Measurements from ENCODE around the gene FOXF2.

The FOXF2 gene

DNA sequence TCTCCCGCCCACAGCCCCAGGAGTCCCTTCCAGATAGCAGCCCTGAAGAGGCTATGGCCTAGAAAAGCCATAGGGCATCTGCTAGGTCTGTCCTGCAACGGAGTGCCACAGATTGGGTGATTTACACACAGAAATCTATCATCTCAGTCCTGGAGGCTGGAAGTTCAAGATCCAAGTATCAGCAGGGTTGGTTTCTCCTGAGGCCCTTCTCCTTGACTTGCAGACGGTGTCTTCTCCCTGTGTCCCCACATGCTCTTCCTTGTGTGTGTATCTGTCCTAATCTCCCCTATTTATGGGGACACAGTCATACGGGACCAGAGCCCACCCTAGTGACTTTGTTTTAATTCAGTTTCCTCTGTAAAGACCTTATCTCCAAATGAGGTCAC, 15.3 kb downstream of the FOXF2 start:
- DNase-seq (ENCODE audit: low spot score), result no peak
- no peak overlapping the region for H3K4me3 ChIP-seq
- TF ChIP-seq, protein P1, sequence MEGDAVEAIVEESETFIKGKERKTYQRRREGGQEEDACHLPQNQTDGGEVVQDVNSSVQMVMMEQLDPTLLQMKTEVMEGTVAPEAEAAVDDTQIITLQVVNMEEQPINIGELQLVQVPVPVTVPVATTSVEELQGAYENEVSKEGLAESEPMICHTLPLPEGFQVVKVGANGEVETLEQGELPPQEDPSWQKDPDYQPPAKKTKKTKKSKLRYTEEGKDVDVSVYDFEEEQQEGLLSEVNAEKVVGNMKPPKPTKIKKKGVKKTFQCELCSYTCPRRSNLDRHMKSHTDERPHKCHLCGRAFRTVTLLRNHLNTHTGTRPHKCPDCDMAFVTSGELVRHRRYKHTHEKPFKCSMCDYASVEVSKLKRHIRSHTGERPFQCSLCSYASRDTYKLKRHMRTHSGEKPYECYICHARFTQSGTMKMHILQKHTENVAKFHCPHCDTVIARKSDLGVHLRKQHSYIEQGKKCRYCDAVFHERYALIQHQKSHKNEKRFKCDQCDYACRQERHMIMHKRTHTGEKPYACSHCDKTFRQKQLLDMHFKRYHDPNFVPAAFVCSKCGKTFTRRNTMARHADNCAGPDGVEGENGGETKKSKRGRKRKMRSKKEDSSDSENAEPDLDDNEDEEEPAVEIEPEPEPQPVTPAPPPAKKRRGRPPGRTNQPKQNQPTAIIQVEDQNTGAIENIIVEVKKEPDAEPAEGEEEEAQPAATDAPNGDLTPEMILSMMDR (IDR thresholded peaks at IDR 0.05), result no peak
- no peak overlapping the region for H3K27ac ChIP-seq

DNA sequence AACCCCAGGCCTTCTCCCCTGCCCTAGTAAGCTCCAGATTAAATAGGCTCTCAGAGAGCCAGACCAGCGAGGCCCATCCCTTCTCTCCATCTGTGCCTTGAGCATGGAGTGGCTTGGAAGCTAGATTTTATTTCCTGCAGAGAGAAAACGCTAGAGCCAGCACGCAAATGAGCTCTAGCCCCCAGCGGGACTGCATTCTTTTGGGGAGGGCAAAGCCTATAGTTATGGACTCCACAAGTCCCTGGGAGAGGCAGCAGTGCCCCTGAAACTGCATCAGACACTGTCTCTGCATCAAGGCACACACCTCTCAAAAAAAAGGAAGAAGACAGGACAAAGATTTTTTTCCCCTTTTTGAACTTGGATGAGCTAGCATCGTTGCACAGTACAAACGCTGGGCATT, 15.8 kb downstream of the FOXF2 start:
- H3K27ac ChIP-seq, result no peak overlapping the region
- H3K4me3 ChIP-seq, result no peak overlapping the region
- TF ChIP-seq, protein P1 (IDR thresholded peaks at IDR 0.05), result no peak
- DNase-seq (ENCODE audit: low spot score), result no peak

DNA sequence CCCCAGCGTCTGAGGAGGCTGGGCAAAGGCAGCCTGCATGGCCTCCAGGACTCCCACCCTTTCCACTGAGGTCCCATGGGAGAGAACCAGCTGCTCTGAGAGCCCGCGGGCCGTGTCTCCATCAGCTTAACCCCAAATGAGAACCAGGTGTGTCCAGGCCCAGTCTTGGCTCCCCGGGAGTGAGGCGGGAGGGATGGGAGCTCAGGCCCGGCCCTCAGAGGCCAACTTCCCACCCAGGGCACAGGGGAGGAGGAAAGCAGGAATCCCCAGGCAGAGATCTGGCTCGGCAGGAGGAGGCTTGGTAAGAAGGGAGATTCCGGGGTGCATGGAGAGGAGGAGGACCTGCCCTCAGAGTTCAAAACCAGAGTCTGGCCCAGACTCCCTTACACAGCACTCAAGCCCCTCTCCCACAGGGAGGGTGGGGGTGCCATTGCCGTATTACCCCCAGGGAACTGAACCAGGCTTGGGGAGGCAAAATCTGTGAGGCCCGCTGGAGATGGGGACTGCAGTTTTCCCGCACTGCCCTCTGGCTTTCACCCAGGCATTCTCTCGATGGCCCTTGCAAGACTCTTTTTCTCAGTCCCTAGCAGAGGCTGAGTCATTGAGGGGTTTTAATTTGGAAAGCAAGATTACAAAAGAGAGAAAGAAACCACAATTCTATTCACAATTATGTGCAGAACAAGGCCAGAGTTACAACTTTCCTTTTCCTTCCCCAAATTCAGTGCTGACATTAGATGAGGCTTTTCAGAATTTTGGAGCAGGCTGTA, 17.1 kb downstream of the FOXF2 start:
- DNase-seq (ENCODE audit: low spot score), result no peak
- TF ChIP-seq, protein P1 (IDR thresholded peaks at IDR 0.05), result no peak
- H3K4me3 ChIP-seq, result no peak overlapping the region
- H3K27ac ChIP-seq, result no peak overlapping the region

DNA sequence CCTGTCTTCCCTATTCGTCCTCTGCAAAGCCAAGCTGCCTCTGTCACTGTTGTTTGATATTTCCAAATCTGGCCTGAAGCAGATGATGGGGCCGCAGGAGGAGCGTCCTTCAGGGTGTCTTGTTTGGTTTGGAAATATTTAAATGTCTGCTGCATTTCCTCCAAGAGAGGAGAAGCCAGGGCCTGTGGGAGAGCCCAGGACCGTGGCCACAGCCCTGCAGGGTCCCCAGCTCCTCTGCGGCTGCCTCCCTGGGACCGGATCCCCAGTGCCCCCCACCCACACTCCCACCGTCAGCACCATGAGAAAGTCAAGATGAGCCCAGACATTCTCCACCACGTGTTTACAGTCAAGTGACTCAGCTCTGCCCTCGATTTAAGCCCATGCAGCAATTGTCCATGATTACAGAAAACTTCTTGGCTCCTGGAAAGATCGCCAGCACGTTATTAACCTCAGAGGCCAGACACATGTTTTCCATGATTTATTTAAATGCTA, 18.2 kb downstream of the FOXF2 start:
- H3K4me3 ChIP-seq, result no peak overlapping the region
- H3K27ac ChIP-seq, result no peak overlapping the region
- no peak for DNase-seq (ENCODE audit: low spot score)
- TF ChIP-seq, protein P1 (IDR thresholded peaks at IDR 0.05), result no peak

DNA sequence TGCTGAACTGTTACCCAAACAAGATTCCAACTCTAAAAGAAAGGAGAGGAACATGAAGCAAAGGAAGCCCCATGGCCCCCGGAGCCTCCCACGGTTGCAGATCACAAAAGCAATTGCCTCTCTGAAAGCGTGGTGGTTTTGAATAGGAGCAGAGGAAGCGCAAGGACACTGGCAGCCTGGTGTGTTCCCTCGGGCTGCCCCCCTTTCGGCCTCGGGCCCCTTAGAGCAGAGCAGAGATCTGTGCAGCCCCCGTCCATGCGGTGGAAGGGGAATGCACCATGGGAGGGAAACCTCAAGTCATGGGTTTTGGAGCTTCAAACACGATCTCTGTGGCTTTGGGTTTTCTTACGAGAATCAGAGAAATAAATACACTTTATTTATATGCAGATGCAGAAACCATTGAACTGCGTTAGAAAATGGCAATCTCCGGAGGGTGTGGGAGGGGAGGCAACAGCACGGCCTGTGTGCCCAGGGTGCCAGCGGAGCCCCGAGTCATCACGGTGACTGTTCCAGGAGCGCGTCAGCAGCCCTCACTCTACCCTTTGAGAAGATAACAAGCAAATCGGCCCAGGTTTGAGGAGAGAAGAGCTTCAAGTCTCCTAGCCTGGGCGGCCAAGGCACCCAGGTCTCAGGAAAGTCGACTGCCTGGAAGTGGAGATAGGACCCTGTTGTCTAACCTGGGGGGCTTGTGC, 20.5 kb downstream of the FOXF2 start:
- Histone ChIP-seq H3K27ac (no peak overlapping the region), H3K4me3 (no peak overlapping the region)
- no peak for DNase-seq (ENCODE audit: low spot score)
- TF ChIP-seq, protein P1 (IDR thresholded peaks at IDR 0.05), result no peak

DNA sequence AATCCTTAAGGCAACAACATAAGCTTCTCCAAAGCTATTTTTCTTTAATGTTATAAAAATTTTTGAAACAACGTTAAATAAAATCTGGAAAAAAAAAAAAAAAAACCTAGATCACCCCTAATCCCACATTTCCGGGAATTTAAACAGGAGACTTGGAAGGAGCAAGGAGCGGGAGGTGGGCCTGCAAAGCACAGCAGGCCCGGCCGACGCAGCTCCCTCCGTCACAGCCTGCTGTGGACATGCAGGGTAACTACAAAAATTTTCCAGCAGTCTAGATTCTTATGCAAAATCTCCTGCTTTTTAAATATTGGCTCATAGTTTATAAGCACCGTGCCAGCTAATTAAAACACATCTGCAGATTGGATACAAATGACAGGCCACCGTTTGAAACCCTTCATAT, 23.5 kb downstream of the FOXF2 start:
- DNase-seq (ENCODE audit: low spot score), result no peak
- TF ChIP-seq, protein P1 (IDR thresholded peaks at IDR 0.05), result no peak
- no peak overlapping the region for H3K27ac ChIP-seq
- H3K4me3 ChIP-seq, result no peak overlapping the region

Measured in coronary artery (tissue), 2 donors.